ENCODE measurements around the gene CCDC69.

DNA sequence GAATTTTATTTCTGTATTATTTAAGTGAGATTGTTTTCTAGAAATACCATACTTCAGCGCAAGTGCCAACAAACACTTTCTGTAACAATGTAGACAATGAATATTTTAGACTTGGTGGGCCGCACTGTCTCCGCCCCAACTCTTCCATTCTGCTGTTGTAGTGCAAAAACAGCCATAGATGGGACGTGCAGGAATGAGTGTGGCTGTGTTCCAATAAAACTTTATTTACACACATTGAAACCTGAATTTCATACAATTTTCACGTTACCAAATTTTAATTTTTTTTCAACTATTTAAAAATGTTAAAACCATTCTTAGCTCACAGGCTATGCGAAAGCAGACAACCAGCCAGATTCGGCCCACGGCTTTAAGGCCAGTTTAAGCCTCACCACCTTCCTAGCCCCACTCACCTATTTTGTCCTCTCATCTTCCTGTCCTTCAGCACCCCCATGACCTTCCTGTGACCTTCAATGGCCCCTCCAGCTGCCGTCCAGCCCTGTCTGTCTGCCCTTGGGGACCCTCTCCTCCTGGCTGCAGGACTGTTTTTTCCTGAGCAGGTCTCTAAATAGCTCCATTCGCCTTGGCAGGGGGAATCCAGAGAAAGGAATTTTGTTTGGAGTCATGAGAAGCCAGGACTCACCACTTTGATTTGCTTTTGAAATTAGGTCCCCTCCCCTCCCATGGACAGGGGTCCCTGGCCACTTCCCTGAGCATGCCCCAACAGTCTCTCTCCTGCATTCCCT, 55.1 kb downstream of the CCDC69 start:
- TF ChIP-seq CTCF (IDR thresholded peaks at IDR 0.05), result no peak
- no peak for TF ChIP-seq POLR2A (IDR thresholded peaks at IDR 0.05)
- no peak for TF ChIP-seq EP300 (IDR thresholded peaks at IDR 0.05)
